ENCODE data around the gene H2BW1. TPM values are rescaled to one million over a fixed set of nuclear protein-coding genes. Genes with fewer than 3 reads are reported as not detected.

Gene H2BW1, protein sequence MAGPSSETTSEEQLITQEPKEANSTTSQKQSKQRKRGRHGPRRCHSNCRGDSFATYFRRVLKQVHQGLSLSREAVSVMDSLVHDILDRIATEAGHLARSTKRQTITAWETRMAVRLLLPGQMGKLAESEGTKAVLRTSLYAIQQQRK
- not detected for total RNA-seq

DNA sequence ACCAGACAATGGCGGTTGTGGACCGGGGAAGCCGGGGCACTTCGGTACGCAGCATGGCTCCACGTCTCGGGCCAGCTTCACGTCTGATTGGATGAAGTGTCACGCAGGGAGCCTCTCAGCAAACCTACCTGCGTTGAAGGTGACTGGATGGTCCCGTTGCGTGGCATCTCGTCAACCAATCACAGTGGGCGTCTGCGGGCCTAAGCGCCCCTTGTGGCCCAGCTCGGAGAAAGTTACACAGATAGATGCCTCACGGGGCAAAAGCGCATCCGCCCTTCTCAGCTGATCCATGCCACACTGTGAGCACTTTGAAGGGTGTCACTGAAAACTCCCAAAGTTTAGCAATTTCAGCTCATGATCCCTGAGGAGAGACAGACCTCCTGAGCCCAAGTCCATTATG lies at the start of gene H2BW1:
Gene H2BW1, minus strand, starts transcription at position 103 of the 400 bp plus-strand sequence. CDS start 132 bp downstream, outside the sequence.
- TF ChIP-seq, protein P1, sequence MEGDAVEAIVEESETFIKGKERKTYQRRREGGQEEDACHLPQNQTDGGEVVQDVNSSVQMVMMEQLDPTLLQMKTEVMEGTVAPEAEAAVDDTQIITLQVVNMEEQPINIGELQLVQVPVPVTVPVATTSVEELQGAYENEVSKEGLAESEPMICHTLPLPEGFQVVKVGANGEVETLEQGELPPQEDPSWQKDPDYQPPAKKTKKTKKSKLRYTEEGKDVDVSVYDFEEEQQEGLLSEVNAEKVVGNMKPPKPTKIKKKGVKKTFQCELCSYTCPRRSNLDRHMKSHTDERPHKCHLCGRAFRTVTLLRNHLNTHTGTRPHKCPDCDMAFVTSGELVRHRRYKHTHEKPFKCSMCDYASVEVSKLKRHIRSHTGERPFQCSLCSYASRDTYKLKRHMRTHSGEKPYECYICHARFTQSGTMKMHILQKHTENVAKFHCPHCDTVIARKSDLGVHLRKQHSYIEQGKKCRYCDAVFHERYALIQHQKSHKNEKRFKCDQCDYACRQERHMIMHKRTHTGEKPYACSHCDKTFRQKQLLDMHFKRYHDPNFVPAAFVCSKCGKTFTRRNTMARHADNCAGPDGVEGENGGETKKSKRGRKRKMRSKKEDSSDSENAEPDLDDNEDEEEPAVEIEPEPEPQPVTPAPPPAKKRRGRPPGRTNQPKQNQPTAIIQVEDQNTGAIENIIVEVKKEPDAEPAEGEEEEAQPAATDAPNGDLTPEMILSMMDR (IDR thresholded peaks at IDR 0.05; ENCODE audit: low read depth), result no peak

DNA sequence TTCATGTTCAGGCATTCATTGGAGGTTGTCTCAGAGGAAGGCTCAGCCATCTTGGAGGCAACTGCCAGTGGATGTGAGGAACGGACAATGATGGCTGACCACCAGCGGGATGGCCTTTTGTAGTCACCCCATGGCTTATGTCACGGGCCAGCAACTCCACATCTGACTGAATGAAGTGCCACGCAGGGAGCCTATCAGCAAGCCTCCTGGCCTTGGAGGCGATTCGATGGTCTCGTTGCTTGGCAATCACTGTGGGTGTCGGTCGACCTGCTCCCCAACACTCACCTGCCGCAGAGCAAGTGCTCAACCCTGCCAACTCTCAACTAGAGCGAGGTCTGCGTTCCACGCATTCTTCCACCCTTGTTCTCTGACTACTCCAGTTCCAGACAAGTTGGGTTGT lies 33.7 kb upstream of the H2BW1 start:
- TF ChIP-seq, protein P1 (IDR thresholded peaks at IDR 0.05; ENCODE audit: low read depth), result no peak

DNA sequence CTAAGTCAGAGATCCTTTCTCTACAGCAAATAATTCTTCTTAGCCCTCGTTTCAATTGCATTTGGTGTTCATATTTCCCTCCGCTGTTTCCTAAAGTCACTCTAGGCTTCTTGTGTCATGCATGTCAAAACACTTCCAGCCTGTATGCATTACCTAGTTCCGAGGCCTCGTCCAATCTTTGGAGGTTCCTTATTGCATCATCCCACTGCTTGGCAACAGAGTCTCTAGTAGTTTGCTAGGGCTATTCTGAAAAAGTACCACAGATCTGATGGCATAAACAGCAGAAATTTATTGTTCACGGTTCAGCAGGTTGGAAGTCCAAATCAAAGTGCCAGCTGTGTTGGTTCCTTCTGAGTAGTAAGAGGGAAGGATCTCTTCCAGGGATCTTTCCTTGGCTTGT lies 32.1 kb upstream of the H2BW1 start:
- TF ChIP-seq, protein P1 (IDR thresholded peaks at IDR 0.05; ENCODE audit: low read depth), result no peak

DNA sequence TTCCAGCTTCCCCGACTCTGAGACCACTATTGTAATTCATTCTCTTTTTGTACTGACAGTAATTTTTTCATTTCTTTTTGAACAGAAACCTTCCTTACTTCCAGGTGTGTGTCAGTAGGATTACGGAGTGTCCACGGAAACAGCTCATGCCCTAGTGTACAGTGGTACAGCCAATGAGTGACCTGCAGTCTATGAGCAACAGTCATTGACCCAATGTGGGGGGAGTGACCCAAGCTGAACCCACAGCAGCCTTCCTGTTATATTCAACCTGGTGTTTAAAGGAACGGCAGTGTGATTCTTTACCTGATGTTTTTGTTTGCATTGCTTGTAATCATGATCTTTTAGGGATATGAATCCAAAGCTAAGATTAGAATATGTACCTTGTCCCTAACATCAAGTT lies 27.5 kb upstream of the H2BW1 start:
- TF ChIP-seq, protein P1 (IDR thresholded peaks at IDR 0.05; ENCODE audit: low read depth), result no peak

DNA sequence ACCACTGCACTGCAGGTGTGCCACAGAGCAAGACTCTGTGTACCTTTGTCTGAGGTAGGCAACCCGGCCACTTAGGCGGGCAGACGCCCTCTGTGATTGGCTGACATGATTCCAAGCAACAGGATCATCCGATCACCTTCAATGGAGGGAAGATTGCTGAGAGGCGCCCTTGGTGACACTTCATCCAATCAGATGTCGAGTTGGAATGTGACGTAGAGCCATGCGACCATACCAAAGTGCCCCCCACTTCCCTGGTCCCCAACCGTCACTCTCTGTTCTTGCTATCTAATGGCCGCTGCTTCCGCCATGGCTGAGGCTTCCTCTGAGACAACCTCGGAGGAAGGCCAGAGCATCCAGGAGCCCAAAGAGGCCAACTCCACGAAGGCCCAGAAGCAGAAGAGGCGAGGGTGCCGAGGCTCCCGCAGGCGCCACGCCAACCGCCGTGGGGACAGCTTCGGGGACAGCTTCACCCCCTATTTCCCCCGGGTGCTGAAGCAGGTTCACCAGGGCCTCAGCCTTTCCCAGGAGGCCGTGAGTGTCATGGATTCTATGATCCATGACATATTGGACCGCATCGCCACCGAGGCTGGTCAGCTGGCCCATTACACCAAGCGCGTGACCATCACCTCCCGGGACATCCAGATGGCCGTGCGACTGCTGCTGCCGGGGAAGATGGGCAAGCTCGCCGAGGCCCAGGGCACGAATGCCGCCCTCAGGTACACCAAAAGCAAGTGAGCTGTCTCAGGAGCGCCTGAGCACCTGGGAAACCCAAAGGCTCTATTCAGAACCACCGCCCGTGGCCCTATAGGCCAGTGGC lies 26.4 kb upstream of the H2BW1 start, which contains the start of gene H2BW2:
Gene H2BW2, plus strand, starts transcription at position 268 of the 817 bp plus-strand sequence. Its CDS starts 39 bp downstream, at position 307.
- TF ChIP-seq, protein P1 (IDR thresholded peaks at IDR 0.05; ENCODE audit: low read depth), result no peak

DNA sequence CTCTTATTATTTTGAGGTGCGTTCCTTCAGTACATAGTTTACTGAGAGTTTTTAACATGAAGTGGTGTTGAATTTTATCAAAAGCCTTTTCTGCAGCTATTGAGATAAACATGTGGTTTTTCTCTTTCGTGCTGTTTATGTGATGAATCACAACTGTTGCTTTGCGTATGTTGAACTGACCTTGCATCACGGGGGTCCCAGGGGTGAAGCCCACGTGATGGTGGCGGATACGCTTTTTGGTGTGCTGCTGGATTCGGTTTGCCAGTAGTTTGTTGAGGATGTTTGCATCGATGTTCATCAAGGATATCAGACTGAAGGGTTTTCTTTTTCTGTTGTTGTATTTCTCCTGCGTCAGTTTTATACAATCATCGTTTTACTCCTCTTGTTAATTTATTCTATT lies 4.6 kb upstream of the H2BW1 start:
- TF ChIP-seq, protein P1 (IDR thresholded peaks at IDR 0.05; ENCODE audit: low read depth), result no peak

DNA sequence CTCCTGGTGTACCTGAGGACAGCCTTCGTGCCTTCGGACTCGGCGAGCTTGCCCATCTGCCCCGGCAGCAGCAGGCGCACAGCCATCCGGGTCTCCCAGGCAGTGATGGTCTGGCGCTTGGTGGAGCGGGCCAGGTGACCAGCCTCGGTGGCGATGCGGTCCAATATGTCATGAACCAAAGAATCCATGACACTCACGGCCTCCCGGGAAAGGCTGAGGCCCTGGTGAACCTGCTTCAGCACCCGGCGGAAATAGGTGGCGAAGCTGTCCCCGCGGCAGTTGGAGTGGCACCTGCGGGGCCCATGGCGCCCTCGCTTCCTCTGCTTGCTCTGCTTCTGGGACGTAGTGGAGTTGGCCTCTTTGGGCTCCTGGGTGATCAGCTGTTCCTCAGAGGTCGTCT lies 350 bp downstream of the H2BW1 start:
- TF ChIP-seq, protein P1 (IDR thresholded peaks at IDR 0.05; ENCODE audit: low read depth), result no peak

Measured in subcutaneous adipose tissue (tissue), 4 donors.